H9 (cell line): ENCODE measurements around the gene RPL29. TPM values are rescaled to one million over a fixed set of nuclear protein-coding genes. Genes with fewer than 3 reads are reported as not detected.

Experiments used
- DNase-seq: peaks from one replicate; pipeline ENCODE4 v3.0.0-alpha.2; 2017
- H2AFZ ChIP-seq: one replicate; pipeline ENCODE4 v1.6.1; 2013; ENCODE audit warnings: mild to moderate bottlenecking, low read length, control low read depth, moderate library complexity
- H2AK5ac ChIP-seq: 2 replicates; pipeline ENCODE4 v1.6.1; 2013; ENCODE audit warnings: low read length, control low read depth, mixed read lengths; ENCODE audit not compliant: insufficient read length
- H2BK120ac ChIP-seq: one replicate; pipeline ENCODE4 v1.6.1; 2013; ENCODE audit warnings: low read depth, mild to moderate bottlenecking, low read length, control low read depth, inconsistent platforms; ENCODE audit not compliant: poor library complexity, severe bottlenecking
- H2BK12ac ChIP-seq: 2 replicates; pipeline ENCODE4 v1.6.1; 2013; ENCODE audit warnings: low read length, control low read depth, mixed read lengths, low read depth; ENCODE audit not compliant: insufficient read length
- H2BK15ac ChIP-seq: 2 replicates; pipeline ENCODE4 v1.6.1; 2013; ENCODE audit warnings: low read depth, low read length, control low read depth
- H2BK20ac ChIP-seq: one replicate; pipeline ENCODE4 v1.6.1; 2013; ENCODE audit warnings: low read depth, mild to moderate bottlenecking, low read length, control low read depth, inconsistent platforms; ENCODE audit not compliant: poor library complexity, severe bottlenecking
- H2BK5ac ChIP-seq: 2 replicates; pipeline ENCODE4 v1.6.1; 2013; ENCODE audit warnings: low read length, control low read depth, mixed read lengths; ENCODE audit not compliant: insufficient read length
- H3K14ac ChIP-seq: 2 replicates; pipeline ENCODE4 v1.6.1; 2013; ENCODE audit warnings: low read length, control low read depth; ENCODE audit not compliant: insufficient read depth
- H3K18ac ChIP-seq: 2 replicates; pipeline ENCODE4 v1.6.1; 2013; ENCODE audit warnings: low read depth, mild to moderate bottlenecking, mixed read lengths, low read length, control low read depth; ENCODE audit not compliant: insufficient read length
- H3K23ac ChIP-seq: 2 replicates; pipeline ENCODE4 v1.6.1; 2013; ENCODE audit warnings: low read length, control low read depth, mixed read lengths, low read depth; ENCODE audit not compliant: insufficient read length
- H3K23me2 ChIP-seq: 2 replicates; pipeline ENCODE4 v1.6.1; 2013; ENCODE audit warnings: low read depth, mild to moderate bottlenecking, mixed read lengths, low read length, control low read depth; ENCODE audit not compliant: insufficient read length, poor library complexity, severe bottlenecking
- H3K27ac ChIP-seq: 2 replicates; pipeline ENCODE4 v1.5.1; 2013; ENCODE audit warnings: low read length, control low read depth, mixed read lengths, low read depth; ENCODE audit not compliant: insufficient read length
- H3K27me3 ChIP-seq: 2 replicates; pipeline ENCODE4 v1.6.1; 2013; ENCODE audit warnings: low read length, control low read depth, inconsistent platforms; ENCODE audit not compliant: insufficient read depth
- H3K4ac ChIP-seq: 2 replicates; pipeline ENCODE4 v1.6.1; 2013; ENCODE audit warnings: low read depth, mild to moderate bottlenecking, control low read depth, inconsistent platforms, low read length, moderate library complexity
- H3K4me1 ChIP-seq: 2 replicates; pipeline ENCODE4 v1.6.1; 2013; ENCODE audit warnings: low read length, control low read depth, inconsistent platforms; ENCODE audit not compliant: insufficient read depth
- H3K4me2 ChIP-seq: 2 replicates; pipeline ENCODE4 v1.6.1; 2013; ENCODE audit warnings: low read length, control low read depth, mixed read lengths; ENCODE audit not compliant: insufficient read length, insufficient read depth
- H3K56ac ChIP-seq: 2 replicates; pipeline ENCODE4 v1.6.1; 2013; ENCODE audit warnings: low read depth, mild to moderate bottlenecking, mixed read lengths, low read length, control low read depth; ENCODE audit not compliant: insufficient read length
- H3K79me1 ChIP-seq: 2 replicates; pipeline ENCODE4 v1.6.1; 2013; ENCODE audit warnings: low read depth, mild to moderate bottlenecking, moderate library complexity, low read length, control low read depth, inconsistent platforms; ENCODE audit not compliant: insufficient read depth, poor library complexity, severe bottlenecking
- H3K79me2 ChIP-seq: 2 replicates; pipeline ENCODE4 v1.6.1; 2013; ENCODE audit warnings: low read length, control low read depth, inconsistent platforms; ENCODE audit not compliant: insufficient read depth
- H3K9ac ChIP-seq: 2 replicates; pipeline ENCODE4 v1.6.1; 2013; ENCODE audit warnings: low read length, control low read depth, mixed read lengths; ENCODE audit not compliant: insufficient read length; ENCODE audit errors: extremely low read depth
- H3K9me3 ChIP-seq: one replicate; pipeline ENCODE4 v1.6.1; 2013; ENCODE audit warnings: low read depth, low read length, inconsistent platforms; ENCODE audit not compliant: control insufficient read depth
- H3T11ph ChIP-seq: one replicate; pipeline ENCODE4 v1.6.1; 2013; ENCODE audit warnings: mild to moderate bottlenecking, low read length, control low read depth, inconsistent platforms
- H4K20me1 ChIP-seq: one replicate; pipeline ENCODE4 v1.6.1; 2013; ENCODE audit not compliant: control insufficient read depth, insufficient read length, insufficient read depth
- H4K5ac ChIP-seq: 2 replicates; pipeline ENCODE4 v1.6.1; 2013; ENCODE audit warnings: low read depth, mild to moderate bottlenecking, mixed read lengths, low read length, control low read depth; ENCODE audit not compliant: insufficient read length
- H4K8ac ChIP-seq: replicated peaks from 2 replicates; pipeline ENCODE4 v1.6.1; 2013; ENCODE audit warnings: low read length, control low read depth, mixed read lengths, low read depth; ENCODE audit not compliant: insufficient read length
- H4K91ac ChIP-seq: 2 replicates; pipeline ENCODE4 v1.6.1; 2013; ENCODE audit warnings: low read depth, mild to moderate bottlenecking, moderate library complexity, mixed read lengths, low read length, control low read depth; ENCODE audit not compliant: insufficient read length
- H3K27ac Mint-ChIP-seq, 3 experiments: 2 replicates in 2 of 3; 3 replicates in 1 of 3; pipeline ENCODE4 v1.8.0; 2020 to 2021; ENCODE audit warnings: mixed read lengths in 3 of 3, mild to moderate bottlenecking in 1 of 3, moderate library complexity in 1 of 3
- H3K27me3 Mint-ChIP-seq: 2 replicates; pipeline ENCODE4 v1.8.0; 2021; ENCODE audit warnings: low read depth, mild to moderate bottlenecking, moderate library complexity, mixed read lengths
- H3K36me3 Mint-ChIP-seq, 3 experiments: 2 replicates in 2 of 3; 3 replicates in 1 of 3; pipeline ENCODE4 v1.8.0; 2020 to 2021; ENCODE audit warnings: low read depth in 3 of 3, mixed read lengths in 3 of 3; ENCODE audit not compliant: insufficient read depth in 1 of 3
- H3K4me1 Mint-ChIP-seq, 2 experiments: 2 replicates each; pipeline ENCODE4 v1.8.0; 2020; ENCODE audit warnings: mixed read lengths in 2 of 2
- H3K4me3 Mint-ChIP-seq, 2 experiments: 2 replicates in 1 of 2; 3 replicates in 1 of 2; pipeline ENCODE4 v1.8.0; 2020 to 2021; ENCODE audit warnings: mild to moderate bottlenecking in 2 of 2, mixed read lengths in 2 of 2, moderate library complexity in 1 of 2
- H3K9me3 Mint-ChIP-seq, 2 experiments: 2 replicates in 1 of 2; 3 replicates in 1 of 2; pipeline ENCODE4 v1.8.0; 2020; ENCODE audit warnings: mild to moderate bottlenecking in 2 of 2, mixed read lengths in 2 of 2, moderate library complexity in 1 of 2
- WGBS: extraction: QIAGEN DNeasy Blood & Tissue Kit; methylation state at CpG from one replicate; pipeline ENCODE4 v1.1.7; 2013; ENCODE audit warnings: missing lambda C conversion rate, low lambda C conversion rate, mixed read lengths; ENCODE audit not compliant: insufficient read length; ENCODE audit errors: extremely low coverage; 5-methylcytosine and 5-hydroxymethylcytosine counted together
- total RNA-seq: library from RNA; stranded (reverse); gene quantifications from 2 replicates; pipeline ENCODE4 v1.2.1, GENCODE V29; 2021
- TF ChIP-seq, protein P1 (sequence below): fragments of 200-600 bp; sonication (generic); conservative IDR thresholded peaks from 3 replicates; pipeline ENCODE4 v1.8.0; 2021; ENCODE audit warnings: antibody characterized with exemption, mild to moderate bottlenecking

Gene RPL29
- total RNA-seq, 1 experiment from 2014 or later, result 1,592 TPM

DNA sequence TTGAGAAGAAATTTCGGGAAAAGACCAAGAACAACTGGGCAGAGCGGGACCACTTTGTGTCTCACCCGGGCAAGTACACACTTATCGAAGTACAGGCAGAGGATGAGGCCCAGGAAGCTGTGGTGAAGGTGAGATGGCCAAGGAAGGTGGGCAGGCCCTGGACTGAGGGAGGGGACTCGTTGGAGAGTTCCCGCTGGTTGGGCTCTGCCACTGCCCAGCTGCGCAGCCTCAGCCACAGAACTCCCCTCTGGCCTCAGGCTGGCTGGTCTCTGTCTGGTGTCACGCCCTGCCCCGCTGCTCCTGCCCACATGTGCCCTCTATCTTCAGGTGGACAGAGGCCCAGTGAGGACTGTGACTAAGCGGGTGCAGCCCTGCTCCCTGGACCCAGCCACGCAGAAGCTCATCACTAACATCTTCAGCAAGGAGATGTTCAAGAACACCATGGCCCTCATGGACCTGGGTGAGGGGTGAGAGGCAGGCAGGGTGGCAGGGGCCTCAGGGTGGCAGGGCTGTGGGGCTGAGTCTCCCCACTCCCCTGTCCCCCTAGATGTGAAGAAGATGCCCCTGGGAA is 51.2 kb downstream of the RPL29 start:
- Mint-ChIP-seq H3K27me3 (peaks cover 67% of the 10 kb centered on the region), H3K36me3 (peaks cover 3 to 10% (median 9%) of the 10 kb centered on the region in 3 experiments; a peak in 6 of 7 replicates), H3K4me1 (peaks cover 14 to 18% of the 10 kb centered on the region in 2 experiments), H3K9me3 (no peaks in the 10 kb centered on the region), H3K27ac (no peak overlapping the region), H3K4me3 (no peak overlapping the region)
- Histone ChIP-seq H2BK12ac (no peak overlapping the region), H3K18ac (no peak overlapping the region), H3K4me1 (0 out of 2 replicates have a peak, but pooled peaks cover 2% of the 10 kb centered on the region), H4K8ac (no peak overlapping the region), H3K23me2 (peaks cover 16% of the 10 kb centered on the region), H2BK20ac (no peak overlapping the region), H2BK5ac (no peak overlapping the region), H2AK5ac (no peak overlapping the region), H3K56ac (no peak overlapping the region), H4K91ac (no peak overlapping the region), H2BK120ac (no peak overlapping the region), H4K20me1 (peaks cover 6% of the 10 kb centered on the region), H3K79me1 (peaks cover 8% of the 10 kb centered on the region), H3K14ac (no peak overlapping the region), H3T11ph (no peak overlapping the region), H3K23ac (no peak overlapping the region), H3K4me2 (no peak overlapping the region), H4K5ac (no peak overlapping the region), H3K79me2 (peaks cover 10% of the 10 kb centered on the region), H3K27me3 (no peaks in the 10 kb centered on the region), H3K4ac (no peak overlapping the region), H3K9ac (no peak overlapping the region), H2BK15ac (no peak overlapping the region), H3K27ac (no peak overlapping the region), H2AFZ (no peak overlapping the region), H3K9me3 (no peaks in the 10 kb centered on the region)
- WGBS, result no CpG with 5 or more reads among the region's 11 CpGs
- DNase-seq, result no peak
- TF ChIP-seq, protein P1, sequence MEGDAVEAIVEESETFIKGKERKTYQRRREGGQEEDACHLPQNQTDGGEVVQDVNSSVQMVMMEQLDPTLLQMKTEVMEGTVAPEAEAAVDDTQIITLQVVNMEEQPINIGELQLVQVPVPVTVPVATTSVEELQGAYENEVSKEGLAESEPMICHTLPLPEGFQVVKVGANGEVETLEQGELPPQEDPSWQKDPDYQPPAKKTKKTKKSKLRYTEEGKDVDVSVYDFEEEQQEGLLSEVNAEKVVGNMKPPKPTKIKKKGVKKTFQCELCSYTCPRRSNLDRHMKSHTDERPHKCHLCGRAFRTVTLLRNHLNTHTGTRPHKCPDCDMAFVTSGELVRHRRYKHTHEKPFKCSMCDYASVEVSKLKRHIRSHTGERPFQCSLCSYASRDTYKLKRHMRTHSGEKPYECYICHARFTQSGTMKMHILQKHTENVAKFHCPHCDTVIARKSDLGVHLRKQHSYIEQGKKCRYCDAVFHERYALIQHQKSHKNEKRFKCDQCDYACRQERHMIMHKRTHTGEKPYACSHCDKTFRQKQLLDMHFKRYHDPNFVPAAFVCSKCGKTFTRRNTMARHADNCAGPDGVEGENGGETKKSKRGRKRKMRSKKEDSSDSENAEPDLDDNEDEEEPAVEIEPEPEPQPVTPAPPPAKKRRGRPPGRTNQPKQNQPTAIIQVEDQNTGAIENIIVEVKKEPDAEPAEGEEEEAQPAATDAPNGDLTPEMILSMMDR, result no peak

Other genes with a start within 250 kb of the RPL29 start
- not detected in 2 replicates for gene IQCF6, start 216.7 kb downstream of the RPL29 start, total RNA-seq
- gene IQCF2, start 134.3 kb downstream of the RPL29 start, total RNA-seq, result not detected in 2 replicates
- gene IQCF5, start 120.3 kb downstream of the RPL29 start, total RNA-seq, result not detected in 2 replicates
- gene IQCF1, start 92.5 kb downstream of the RPL29 start, total RNA-seq, result not detected in 2 replicates
- 64.0 and 67.1 TPM in 2 replicates for gene RRP9, start 54.0 kb downstream of the RPL29 start, total RNA-seq
- 1.3 and 2.1 TPM in 2 replicates for gene PARP3, start 53.5 kb downstream of the RPL29 start, total RNA-seq
- 0.13 and 0.33 TPM in 2 replicates for gene GPR62, start 40.5 kb downstream of the RPL29 start, total RNA-seq
- gene PCBP4, start 28.4 kb downstream of the RPL29 start, total RNA-seq, result 20.9 and 24.6 TPM in 2 replicates
- 7.4 and 8.4 TPM in 2 replicates for gene ABHD14B, start 21.8 kb downstream of the RPL29 start, total RNA-seq
- 3.0 and 3.1 TPM in 2 replicates for gene ABHD14A, start 20.8 kb downstream of the RPL29 start, total RNA-seq
- gene ACY1, start 12.4 kb downstream of the RPL29 start, total RNA-seq, result 62.6 and 63.6 TPM in 2 replicates
- 23.5 and 24.0 TPM in 2 replicates for gene DUSP7, start 60.7 kb upstream of the RPL29 start, total RNA-seq
- 29.0 and 29.3 TPM in 2 replicates for gene POC1A, start 158.5 kb upstream of the RPL29 start, total RNA-seq
- gene ALAS1, start 202.3 kb upstream of the RPL29 start, total RNA-seq, result 39.1 and 40.4 TPM in 2 replicates
- not detected in 2 replicates for gene TLR9, start 229.8 kb upstream of the RPL29 start, total RNA-seq
- 44.8 and 50.9 TPM in 2 replicates for gene TWF2, start 243.3 kb upstream of the RPL29 start, total RNA-seq
- gene PPM1M, start 249.9 kb upstream of the RPL29 start, total RNA-seq, result 6.1 and 7.4 TPM in 2 replicates